ENCODE measurements around the gene MTMR12. TPM values are rescaled to one million over a fixed set of nuclear protein-coding genes. Genes with fewer than 3 reads are reported as not detected.
"Not testable (repeated sequence)": the region's sequence is repeated elsewhere in the genome, so short reads cannot be mapped to it uniquely, and the experiment has no call there.

MTMR12 gene
- total RNA-seq, 1 experiment from 2014 or later = 17.1 TPM

- no peak for DNase-seq (ENCODE audit: low read depth)
These were observed 78.9 kb downstream of the MTMR12 start for GRCh38 chr5:32233696-32234447.

DNA sequence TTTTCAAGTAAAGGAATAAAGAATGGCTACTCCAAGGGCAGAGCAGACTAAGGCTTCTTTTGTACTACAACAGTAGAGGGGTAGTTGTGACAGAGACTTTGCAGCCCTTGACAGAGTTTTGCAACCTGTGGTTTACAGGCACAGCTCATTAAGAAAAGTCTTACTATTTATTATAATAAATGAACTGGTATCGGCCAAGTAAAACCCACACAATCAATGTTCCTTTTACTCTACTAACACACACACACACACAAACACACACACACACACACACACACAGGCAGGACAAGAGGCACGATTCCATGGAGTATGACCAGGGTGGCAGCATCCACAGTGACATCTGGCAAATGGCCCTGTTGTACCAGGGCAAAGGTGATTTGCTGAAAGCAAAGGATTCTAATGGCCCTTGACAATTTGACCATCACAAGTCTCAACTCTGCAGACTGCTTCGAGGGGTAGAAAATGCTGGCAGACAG lies 79.5 kb downstream of the MTMR12 start:
- no peak for DNase-seq (ENCODE audit: low read depth)

DNA sequence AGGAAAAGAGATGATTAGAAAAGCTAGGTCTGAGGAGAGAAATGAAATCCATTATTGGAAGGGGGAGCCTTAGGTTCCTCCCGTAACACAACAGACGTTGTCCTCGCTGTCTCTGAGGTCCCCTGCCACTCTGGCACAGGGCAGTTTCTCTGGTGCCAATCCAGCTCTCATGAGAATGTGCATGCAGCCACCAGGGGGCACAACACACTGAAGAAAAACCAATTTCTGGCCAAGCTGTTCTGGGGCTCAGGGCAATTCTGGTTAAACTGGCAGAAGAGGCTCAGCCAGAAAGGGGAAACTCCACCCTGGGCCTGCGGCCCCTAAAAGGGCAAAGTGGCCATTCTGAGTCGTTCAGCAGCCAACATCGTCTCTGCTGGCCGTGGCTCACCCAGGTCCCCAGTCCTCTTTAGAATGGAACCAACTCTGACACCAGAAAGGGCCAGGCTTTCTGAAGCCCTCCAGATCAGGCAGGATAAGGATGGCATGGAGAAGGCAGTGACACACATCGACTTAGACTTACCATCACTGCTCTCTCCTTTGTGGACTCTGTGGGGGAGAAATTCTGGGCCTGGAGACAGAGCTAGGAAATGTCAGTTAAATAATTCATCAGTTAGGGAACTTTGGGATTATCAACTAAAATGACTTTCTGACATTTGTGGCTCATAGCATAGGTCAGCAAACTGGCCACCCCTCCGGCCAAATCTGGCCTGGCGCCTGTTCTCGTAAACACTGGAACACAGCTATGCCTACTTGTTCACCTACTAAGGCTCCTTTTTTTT lies 80.1 kb downstream of the MTMR12 start:
- peak; percentile 63 for DNase-seq (ENCODE audit: low read depth)

GRCh38 chr5:32231929-32232328 lies 80.8 kb downstream of the MTMR12 start:
- DNase-seq (ENCODE audit: low read depth) = no peak

- DNase-seq (ENCODE audit: low read depth) = no peak
These were observed 81.5 kb downstream of the MTMR12 start for GRCh38 chr5:32231241-32231640.

DNA sequence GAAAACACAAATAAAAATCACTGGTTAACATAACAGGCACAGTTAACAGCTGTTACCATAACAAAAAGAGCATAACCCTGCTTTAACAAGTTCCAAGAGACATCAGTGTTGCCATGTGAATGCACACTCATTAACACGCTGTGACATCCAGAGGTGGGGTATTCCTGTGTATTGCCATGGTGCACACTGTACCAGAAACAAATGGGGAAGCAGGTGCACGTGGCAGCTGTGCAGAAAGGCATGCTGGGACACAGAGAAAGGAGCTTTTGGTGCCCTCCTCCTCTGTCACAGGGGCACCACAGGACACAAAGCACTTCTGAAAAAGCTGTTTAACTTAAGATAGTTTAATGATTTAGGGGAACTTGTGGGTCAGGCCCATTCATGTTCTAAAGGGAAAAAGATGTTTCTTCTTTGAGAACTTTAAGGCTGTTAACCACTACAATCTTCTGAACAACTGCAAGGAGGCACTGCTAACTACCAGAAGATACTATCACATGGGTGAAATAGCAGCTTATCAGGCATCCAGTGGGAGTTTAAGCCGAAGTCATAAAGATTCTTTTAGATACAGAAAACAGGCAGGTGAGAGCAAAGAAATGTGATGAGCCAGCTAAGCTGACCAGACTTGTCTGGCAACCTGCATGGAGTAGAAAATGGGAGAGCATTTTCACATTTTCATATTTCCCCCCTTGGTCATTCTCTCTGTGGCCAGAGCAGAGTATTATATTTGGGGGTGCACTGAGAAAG lies 82.2 kb downstream of the MTMR12 start:
- DNase-seq (ENCODE audit: low read depth) = peak; percentile 19

- no peak for DNase-seq (ENCODE audit: low read depth)
These were observed 83.2 kb downstream of the MTMR12 start for GRCh38 chr5:32229586-32229985.

DNA sequence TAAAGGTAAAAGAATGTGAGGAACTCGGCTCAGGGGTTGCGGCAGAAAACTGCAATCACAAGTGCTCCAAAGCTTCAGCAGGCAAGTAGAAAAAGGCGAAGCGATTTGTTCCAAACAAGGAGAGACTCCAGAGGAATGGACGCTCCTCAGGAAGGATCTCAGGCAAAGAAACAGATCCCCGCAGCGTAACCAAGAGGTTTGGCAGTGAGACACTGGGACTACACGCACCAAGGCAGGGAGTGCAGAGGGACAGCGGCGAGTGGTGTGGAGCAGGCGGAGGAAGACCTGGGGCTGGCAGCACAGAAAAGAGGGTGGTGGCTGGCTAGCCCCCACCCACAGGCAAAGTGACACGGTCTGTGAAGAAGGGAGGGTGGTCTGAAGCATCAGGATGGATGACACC lies 83.9 kb downstream of the MTMR12 start:
- DNase-seq (ENCODE audit: low read depth) = no peak

GRCh38 chr5:32225445-32225844 lies 87.3 kb downstream of the MTMR12 start:
- DNase-seq (ENCODE audit: low read depth) = peak; percentile 74

GRCh38 chr5:32223972-32224609 lies 88.6 kb downstream of the MTMR12 start:
- peak; percentile 74 for DNase-seq (ENCODE audit: low read depth)

GRCh38 chr5:32222723-32223470 lies 89.8 kb downstream of the MTMR12 start:
- no peak for DNase-seq (ENCODE audit: low read depth)

DNA sequence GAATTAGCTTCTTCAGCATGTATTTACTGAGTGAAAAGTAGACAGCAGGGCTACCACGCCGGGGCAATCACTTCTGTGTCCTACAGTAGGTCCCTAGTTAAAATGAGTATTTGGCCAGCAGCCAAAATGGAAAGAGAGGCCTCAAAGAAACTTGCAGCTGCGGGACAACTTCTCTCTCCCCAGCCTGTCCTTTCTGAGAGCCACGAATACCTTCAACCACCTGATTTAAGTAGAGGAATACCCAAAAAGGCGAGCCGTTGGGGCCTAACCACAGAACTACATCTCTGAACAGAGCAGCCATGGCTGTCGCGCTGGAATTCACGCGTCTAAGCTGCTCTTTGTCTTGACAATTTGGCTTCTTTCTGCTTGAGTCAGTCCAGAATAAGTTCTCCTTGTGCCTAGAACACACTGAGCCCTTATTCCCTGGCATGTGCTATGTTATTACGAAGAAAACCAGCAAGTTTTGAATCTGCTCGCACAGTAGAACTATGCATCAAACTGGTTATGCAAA lies 94.8 kb downstream of the MTMR12 start:
- DNase-seq (ENCODE audit: low read depth) = no peak

DNA sequence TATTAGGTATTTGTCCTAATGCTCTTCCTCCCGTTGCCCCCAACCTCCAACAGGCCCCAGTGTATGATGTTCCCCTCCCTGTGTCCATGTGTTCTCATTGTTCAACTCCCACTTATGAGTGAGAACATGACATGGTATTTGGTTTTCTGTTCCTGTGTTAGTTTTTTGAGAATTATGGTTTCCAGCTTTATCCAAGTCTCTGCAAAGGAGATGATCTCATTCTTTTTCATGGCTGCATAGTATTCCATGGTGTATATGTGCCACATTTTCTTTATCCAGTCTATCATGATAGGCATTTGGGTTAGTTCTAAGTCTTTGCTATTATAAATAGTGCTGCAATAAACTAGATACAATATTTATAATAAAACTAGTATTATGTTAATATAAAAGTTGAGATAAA lies 98.4 kb downstream of the MTMR12 start:
- DNase-seq (ENCODE audit: low read depth) = not testable (repeated sequence)

DNA sequence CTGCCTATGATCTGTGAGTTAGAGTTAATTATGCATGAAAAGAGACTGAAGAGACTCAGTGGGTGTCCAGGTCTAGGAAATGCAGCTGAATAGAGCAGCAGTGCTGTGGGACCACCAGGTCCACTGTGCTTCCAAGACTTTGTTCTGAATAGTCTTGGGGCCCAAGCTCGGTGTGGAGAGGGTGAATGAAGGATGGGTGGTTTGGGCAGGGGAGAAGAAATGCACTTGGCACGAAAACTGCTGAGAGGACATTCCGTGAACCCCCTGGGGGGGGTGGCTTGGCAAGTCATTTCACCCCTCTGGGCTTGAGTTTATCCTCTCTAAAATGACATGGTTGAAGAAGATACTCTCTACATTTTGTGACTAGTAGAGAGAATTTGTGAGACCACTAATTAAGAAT lies 102.6 kb downstream of the MTMR12 start:
- DNase-seq (ENCODE audit: low read depth) = no peak

DNA sequence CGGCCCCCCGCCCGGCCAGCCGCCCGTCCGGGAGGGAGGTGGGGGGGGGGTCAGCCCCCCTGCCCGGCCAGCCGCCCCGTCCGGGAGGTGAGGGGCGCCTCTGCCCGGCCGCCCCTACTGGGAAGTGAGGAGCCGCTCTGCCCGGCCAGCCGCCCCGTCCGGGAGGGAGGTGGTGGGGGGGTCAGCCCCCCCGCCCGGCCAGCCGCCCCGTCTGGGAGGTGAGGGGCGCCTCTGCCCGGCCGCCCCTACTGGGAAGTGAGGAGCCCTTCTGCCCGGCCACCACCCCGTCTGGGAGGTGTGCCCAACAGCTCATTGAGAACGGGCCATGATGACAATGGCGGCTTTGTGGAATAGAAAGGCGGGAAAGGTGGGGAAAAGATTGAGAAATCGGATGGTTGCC lies 103.9 kb downstream of the MTMR12 start:
- DNase-seq (ENCODE audit: low read depth) = not testable (repeated sequence)

GRCh38 chr5:32207355-32207634 lies 105.4 kb downstream of the MTMR12 start:
- no peak for DNase-seq (ENCODE audit: low read depth)

- DNase-seq (ENCODE audit: low read depth) = no peak
These were observed 106.0 kb downstream of the MTMR12 start for GRCh38 chr5:32206509-32207354.

DNA sequence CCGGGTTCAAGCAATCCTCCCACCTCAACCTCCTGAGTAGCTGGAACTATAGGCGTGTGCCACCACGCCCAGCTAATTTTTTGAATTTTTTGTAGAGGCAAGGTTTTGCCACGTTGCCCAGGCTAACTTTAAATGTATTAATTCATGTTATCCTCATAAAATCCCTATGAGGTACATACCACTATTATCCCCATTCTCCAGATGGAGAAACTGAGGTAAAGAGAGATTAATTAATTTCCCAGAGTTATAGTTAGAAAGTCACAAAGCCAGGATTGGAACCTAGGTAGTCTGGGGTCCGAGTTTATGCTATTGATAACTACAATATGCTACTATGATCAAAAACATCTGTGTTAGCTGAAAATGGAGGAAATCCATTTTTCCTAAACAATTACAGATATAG lies 106.7 kb downstream of the MTMR12 start:
- no peak for DNase-seq (ENCODE audit: low read depth)

DNA sequence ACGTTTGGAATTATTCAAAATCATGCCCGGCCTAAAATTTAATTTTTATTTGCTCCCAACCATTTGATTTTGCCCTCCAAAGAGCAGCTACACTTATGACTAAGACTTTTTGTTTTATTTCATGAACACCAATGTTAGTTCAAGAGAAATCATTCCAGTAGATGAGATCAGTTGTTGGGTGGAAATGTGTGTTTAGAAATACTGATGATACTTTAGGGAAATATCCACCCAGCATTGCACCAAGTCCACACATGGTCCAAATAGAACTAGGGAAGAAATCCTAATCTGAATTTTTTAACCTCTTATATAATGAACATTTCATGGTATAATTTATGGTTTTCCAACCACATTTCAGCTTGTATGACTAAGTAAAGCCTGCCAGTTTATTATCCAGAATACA lies 110.3 kb downstream of the MTMR12 start:
- no peak for DNase-seq (ENCODE audit: low read depth)

Measured in LHCN-M2 (cell line).